GM12878 (cell line): ENCODE measurements around the gene PAX2. TPM values are rescaled to one million over a fixed set of nuclear protein-coding genes. Genes with fewer than 3 reads are reported as not detected.

Experiments
- ATAC-seq: fragments of 200-7000 bp; cut with Tn5 transposase; 3 replicates; pipeline ENCODE4 v1.9.1; 2020; ENCODE audit warnings: mild to moderate bottlenecking, moderate library complexity
- BruUV-seq: library from RNA; stranded (reverse); fragments of 400-500 nt; replicated peaks from 2 replicates; lab custom pipeline; 2021; lab: Mats Ljungman, UMichigan
- CTCF ChIA-PET: fragments of 300-600 bp; sonication (Branson Sonifier 250); formaldehyde crosslinking; extraction: SDS; loops from one replicate; lab custom pipeline; 2021; ENCODE audit warnings: inconsistent platforms; lab: Yijun Ruan, JAX
- POLR2A ChIA-PET: fragments of 350-600 bp; formaldehyde crosslinking; extraction: SDS; loops from one replicate; lab custom pipeline; 2021; ENCODE audit warnings: inconsistent platforms; lab: Charles Lee
- RAD21 ChIA-PET: fragments of 300-600 bp; sonication (Branson Sonifier 250); formaldehyde crosslinking; loops from one replicate; lab custom pipeline; 2023; ENCODE audit warnings: antibody characterized with exemption; ENCODE audit not compliant: unreplicated experiment; lab: Charles Lee
- SMC1A ChIA-PET: fragments of 300-600 bp; sonication (Branson Sonifier 250); formaldehyde crosslinking; loops from one replicate; lab custom pipeline; 2023; ENCODE audit not compliant: unreplicated experiment, uncharacterized antibody; lab: Charles Lee
- DNase-seq: peaks from one replicate; pipeline ENCODE4 v3.0.0-alpha.2; 2011; ENCODE audit warnings: low read depth, low spot score
- FAIRE-seq: peaks from 3 replicates; lab custom pipeline; 2011; peaks lifted over from hg19 to GRCh38; lab: Jason Lieb, UNC
- H2AFZ ChIP-seq: 2 replicates; pipeline ENCODE4 v1.6.0; 2011; ENCODE audit warnings: low read depth, low read length, control low read depth; ENCODE audit not compliant: control insufficient read depth
- H3K27ac ChIP-seq: 2 replicates; pipeline ENCODE4 v1.5.1; 2011; ENCODE audit warnings: control low read depth; ENCODE audit not compliant: control insufficient read depth, insufficient read depth
- H3K27me3 ChIP-seq, 2 experiments: replicated peaks in 1 of 2; 2 replicates each; pipeline versions ENCODE4 v1.6.0 to v1.6.1; 2011; ENCODE audit warnings: low read length in 1 of 2; ENCODE audit not compliant: control insufficient read depth in 2 of 2, insufficient read depth in 2 of 2
- H3K36me3 ChIP-seq, 2 experiments: 2 replicates each; pipeline ENCODE4 v1.5.1; 2011; ENCODE audit warnings: low read length in 1 of 2; ENCODE audit not compliant: control insufficient read depth in 2 of 2, insufficient read depth in 2 of 2
- H3K4me1 ChIP-seq: 2 replicates; pipeline ENCODE4 v1.6.1; 2011; ENCODE audit warnings: mild to moderate bottlenecking, low read length, moderate library complexity, mixed read lengths; ENCODE audit not compliant: control insufficient read depth, insufficient read depth
- H3K4me2 ChIP-seq: 2 replicates; pipeline ENCODE4 v1.6.0; 2011; ENCODE audit warnings: control low read depth; ENCODE audit not compliant: control insufficient read depth, insufficient read depth
- H3K4me3 ChIP-seq: fragments of 200-600 bp; sonication (generic); 2 replicates; pipeline ENCODE4 v1.5.1; 2016
- H3K79me2 ChIP-seq: 2 replicates; pipeline ENCODE4 v1.6.0; 2011; ENCODE audit warnings: low read length; ENCODE audit not compliant: control insufficient read depth, insufficient read depth
- H3K9ac ChIP-seq: 2 replicates; pipeline ENCODE4 v1.8.0; 2011; ENCODE audit warnings: low read length, control low read depth, mixed read lengths; ENCODE audit not compliant: control insufficient read depth, insufficient read depth
- H3K9me3 ChIP-seq: replicated peaks from 3 replicates; pipeline ENCODE4 v1.5.1; 2011; ENCODE audit warnings: mild to moderate bottlenecking, low read length; ENCODE audit not compliant: control insufficient read depth, insufficient read depth
- H4K20me1 ChIP-seq: 2 replicates; pipeline ENCODE4 v1.6.0; 2011; ENCODE audit not compliant: control insufficient read depth, insufficient read depth
- CHD1 ChIP-seq: IDR thresholded peaks from 2 replicates; pipeline ENCODE4 v1.6.1; 2012; ENCODE audit warnings: low read depth, low read length, improper control_type of control experiment
- CHD4 ChIP-seq: fragments of 200-600 bp; sonication (generic); IDR thresholded peaks from 2 replicates; pipeline ENCODE4 v1.6.1; 2016; ENCODE audit warnings: mild to moderate bottlenecking
- CREB1 ChIP-seq: IDR thresholded peaks from 2 replicates; pipeline ENCODE4 v1.6.1; 2012; ENCODE audit warnings: low read depth, mild to moderate bottlenecking, inconsistent platforms
- IKZF1 ChIP-seq: fragments of 450-650 bp; conservative IDR thresholded peaks from 2 replicates; pipeline ENCODE4 v1.6.1; 2017; ENCODE audit warnings: antibody characterized with exemption, mild to moderate bottlenecking
- JUNB ChIP-seq: IDR thresholded peaks from 2 replicates; pipeline ENCODE4 v1.6.1; 2016; ENCODE audit warnings: antibody characterized with exemption, mild to moderate bottlenecking
- RUNX3 ChIP-seq: IDR thresholded peaks from 2 replicates; pipeline ENCODE4 v1.6.1; 2012; ENCODE audit warnings: low read length, inconsistent platforms
- TCF12 ChIP-seq: IDR thresholded peaks from 2 replicates; pipeline ENCODE4 v1.6.1; 2011; ENCODE audit warnings: low read depth, mild to moderate bottlenecking, low read length
- WGBS: methylation state at CpG from one replicate; pipeline ENCODE4 v1.1.6; 2016; ENCODE audit warnings: low lambda C conversion rate; ENCODE audit not compliant: insufficient replicate concordance, insufficient coverage; ENCODE audit errors: missing lambda C conversion rate; 5-methylcytosine and 5-hydroxymethylcytosine counted together
- in situ Hi-C: fragments of 300-500 bp; cut with MboI; formaldehyde crosslinking; loops from 9 replicates; pipeline ENCODE4 v1.14.3; 2018; ENCODE audit warnings: mixed read lengths
- intact Hi-C: fragments of 100-400 bp; cut with micrococcal nuclease; formaldehyde crosslinking; loops from one replicate; pipeline ENCODE4 v1.14.2; 2022; ENCODE audit not compliant: unreplicated experiment
- polyA plus RNA-seq, 11 experiments: library from polyadenylated mRNA; depleted of rRNA in 4 of 11; unstranded in 6 of 11; stranded (reverse) in 5 of 11; fragments of >200 nt; fragmentation: Nextera tagmentation in 4 of 11; fragmentation: Illumina TruSeq in 1 of 11; extraction: Ambion mirVana in 4 of 11; extraction: Trizol in 1 of 11; gene quantifications; 1 replicate in 1 of 11; 2 replicates in 10 of 11; pipeline versions ENCODE4 v1.2.1 to v1.2.3, GENCODE V29; 2011 to 2016; ENCODE audit warnings: inconsistent platforms in 2 of 11, missing spikeins in 2 of 11, low read depth in 1 of 11
- total RNA-seq, 4 experiments: library from RNA; depleted of rRNA in 3 of 4; stranded (reverse); fragments of >200 nt in 3 of 4; fragmentation: Illumina TruSeq in 1 of 4; extraction: Trizol in 1 of 4; gene quantifications; 2 replicates each; pipeline versions ENCODE4 v1.2.1 to v1.2.3, GENCODE V29; 2013 to 2021
- TF ChIP-seq, protein P1 (sequence below): fragments of 450-650 bp; IDR thresholded peaks from 2 replicates; pipeline ENCODE4 v1.6.1; 2016; ENCODE audit warnings: mild to moderate bottlenecking

PAX2 gene
- total and polyA plus RNA-seq, 10 of the 15 experiments (the other 5 are each of a cell fraction or from before 2014, with no cell fraction given) = not detected

DNA sequence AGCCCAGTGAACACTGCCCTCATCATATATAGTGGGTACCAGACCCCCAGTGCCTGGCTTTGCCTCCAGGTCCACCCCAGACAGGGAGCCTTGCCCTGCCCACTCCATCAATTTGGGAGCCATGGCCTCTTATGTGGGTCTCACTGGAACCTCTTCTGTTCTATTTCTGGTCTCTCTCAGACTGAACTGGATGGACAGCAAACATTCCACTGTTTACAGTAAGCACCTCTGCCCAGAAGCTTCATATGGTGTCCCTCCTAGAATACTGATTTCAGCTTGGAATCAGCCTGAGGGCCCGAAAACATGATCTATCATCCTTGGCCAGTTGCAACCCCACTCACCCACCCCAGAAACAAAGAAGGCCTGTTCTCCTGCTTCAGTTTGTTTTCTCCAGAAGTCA lies 86.4 kb downstream of the PAX2 start (continued):
- TF ChIP-seq, protein P1, sequence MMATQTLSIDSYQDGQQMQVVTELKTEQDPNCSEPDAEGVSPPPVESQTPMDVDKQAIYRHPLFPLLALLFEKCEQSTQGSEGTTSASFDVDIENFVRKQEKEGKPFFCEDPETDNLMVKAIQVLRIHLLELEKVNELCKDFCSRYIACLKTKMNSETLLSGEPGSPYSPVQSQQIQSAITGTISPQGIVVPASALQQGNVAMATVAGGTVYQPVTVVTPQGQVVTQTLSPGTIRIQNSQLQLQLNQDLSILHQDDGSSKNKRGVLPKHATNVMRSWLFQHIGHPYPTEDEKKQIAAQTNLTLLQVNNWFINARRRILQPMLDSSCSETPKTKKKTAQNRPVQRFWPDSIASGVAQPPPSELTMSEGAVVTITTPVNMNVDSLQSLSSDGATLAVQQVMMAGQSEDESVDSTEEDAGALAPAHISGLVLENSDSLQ = no peak
- TF ChIP-seq CREB1 (no peak), JUNB (no peak), CHD1 (no peak), IKZF1 (no peak)

DNA sequence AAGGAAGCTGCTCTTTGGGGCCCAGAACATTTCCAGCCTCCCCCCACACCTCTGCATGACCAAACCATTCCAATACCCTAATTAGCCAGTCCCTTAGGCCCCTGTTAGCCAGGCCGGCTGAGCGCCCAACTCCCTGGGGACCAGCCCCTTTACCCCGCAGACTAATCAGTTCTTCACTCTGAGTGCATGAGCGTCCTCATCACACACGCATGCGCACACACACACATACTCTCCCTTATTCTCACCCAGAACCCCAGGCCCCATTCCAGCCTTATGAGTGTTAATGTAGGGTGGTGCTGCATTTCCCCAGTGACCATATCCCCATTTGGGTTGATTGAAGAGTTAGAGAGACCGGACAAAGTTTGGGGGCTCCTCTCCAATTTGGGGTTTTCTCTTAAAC lies 90.4 kb downstream of the PAX2 start:
- H2AFZ ChIP-seq = no peak overlapping the region
- H3K27ac ChIP-seq = no peak overlapping the region
- intact Hi-C loops (no loop called here), in situ Hi-C loops (no loop called here)
- ChIA-PET SMC1A (no interaction called here), RAD21 (no interaction called here), POLR2A (no interaction called here), CTCF (no interaction called here)
- no peak overlapping the region for H3K9ac ChIP-seq
- BruUV-seq = no TSS peak
- H3K4me2 ChIP-seq = no peak overlapping the region
- no peaks in the 10 kb centered on the region for H3K9me3 ChIP-seq
- WGBS = 52% methylated on average over 7 of the region's 7 CpGs
- ATAC-seq = no peak
- no peaks in the 10 kb centered on the region for H3K4me1 ChIP-seq
- FAIRE-seq = no peak
- no peaks in the 10 kb centered on the region for H3K36me3 ChIP-seq
- DNase-seq = no peak
- H3K79me2 ChIP-seq = no peaks in the 10 kb centered on the region
- no peak overlapping the region for H3K4me3 ChIP-seq
- peaks cover 5 to 6% of the 10 kb centered on the region in 2 experiments; a peak in 3 of 4 replicates for H3K27me3 ChIP-seq
- no peaks in the 10 kb centered on the region; the same call in 1 of the 2 replicates for H4K20me1 ChIP-seq
- TF ChIP-seq CHD4 = no peak
- no peak for TF ChIP-seq RUNX3
- TF ChIP-seq TCF12 = no peak
